MG63 (cell line): ENCODE data around the gene RSPRY1. TPM values are rescaled to one million over a fixed set of nuclear protein-coding genes. Genes with fewer than 3 reads are reported as not detected.

ENCODE experiments used
- DNase-seq: peaks from one replicate; pipeline ENCODE4 v3.0.0-alpha.2; 2020
- H3K27me3 ChIP-seq: fragments of 250-450 bp; sonication (Bioruptor Pico); 2 replicates; pipeline ENCODE4 v1.5.1; 2020; ENCODE audit warnings: mild to moderate bottlenecking, moderate library complexity
- H3K36me3 ChIP-seq: fragments of 250-450 bp; sonication (Bioruptor Pico); 2 replicates; pipeline ENCODE4 v1.5.1; 2020; ENCODE audit warnings: mild to moderate bottlenecking, moderate library complexity
- H3K4me3 ChIP-seq: fragments of 250-450 bp; sonication (Bioruptor Pico); 2 replicates; pipeline ENCODE4 v1.5.1; 2020; ENCODE audit warnings: mild to moderate bottlenecking, moderate library complexity
- H3K9me3 ChIP-seq: fragments of 250-450 bp; sonication (Bioruptor Pico); 2 replicates; pipeline ENCODE4 v1.5.1; 2020; ENCODE audit warnings: mild to moderate bottlenecking, moderate library complexity
- total RNA-seq: library from RNA; depleted of rRNA; stranded (reverse); fragments of >200 nt; shearing (Covaris generic); gene quantifications from 2 replicates; pipeline ENCODE4 v1.2.3, GENCODE V29; 2014; ENCODE audit warnings: low replicate concordance

RSPRY1 gene
- total RNA-seq, 1 experiment from 2014 or later, result 72.1 TPM

DNA sequence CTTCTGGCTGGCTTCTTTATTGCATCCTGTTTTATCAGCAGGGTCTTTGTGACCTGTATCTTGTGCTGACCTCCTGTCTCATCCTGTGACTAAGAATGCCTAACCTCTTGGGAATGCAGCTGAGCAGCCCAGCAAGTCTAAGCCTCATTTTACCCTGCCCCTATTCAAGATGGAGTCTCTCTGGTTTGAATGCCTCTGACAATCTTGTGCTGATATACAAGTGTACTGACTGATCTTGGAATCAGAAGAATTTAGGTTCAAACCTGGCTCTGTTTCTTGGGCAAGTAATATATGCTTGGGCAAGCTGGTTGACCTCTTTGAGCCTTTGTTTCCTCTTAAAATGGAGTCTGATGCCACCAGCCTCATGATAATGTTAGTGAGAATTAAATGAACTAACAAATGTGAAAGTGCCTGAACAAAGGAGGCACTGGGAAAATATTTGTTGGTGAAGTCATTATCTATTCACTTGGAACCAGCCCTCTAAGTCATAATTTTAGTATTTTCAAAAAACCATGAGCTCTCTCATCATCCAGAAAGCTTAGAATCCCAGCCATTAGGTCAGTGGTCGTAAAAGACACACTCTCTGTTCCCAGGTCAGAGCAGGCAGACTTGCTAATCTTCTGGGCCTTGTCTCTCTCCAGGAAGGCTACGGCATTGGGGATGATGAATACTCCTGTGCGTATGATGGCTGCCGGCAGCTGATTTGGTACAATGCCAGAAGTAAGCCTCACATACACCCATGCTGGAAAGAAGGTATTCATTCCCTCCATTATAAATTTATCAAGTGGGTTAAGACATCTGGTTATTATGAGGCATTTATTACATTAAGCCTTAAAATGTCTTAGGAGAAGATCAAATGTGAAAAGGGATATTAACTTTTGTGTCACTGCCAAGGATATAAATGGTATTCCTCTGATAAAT, 40.8 kb downstream of the RSPRY1 start:
- DNase-seq, result no peak
- H3K27me3 ChIP-seq, result no peaks in the 10 kb centered on the region
- H3K9me3 ChIP-seq, result no peaks in the 10 kb centered on the region
- no peak overlapping the region for H3K4me3 ChIP-seq
- peaks cover 93% of the 10 kb centered on the region for H3K36me3 ChIP-seq

DNA sequence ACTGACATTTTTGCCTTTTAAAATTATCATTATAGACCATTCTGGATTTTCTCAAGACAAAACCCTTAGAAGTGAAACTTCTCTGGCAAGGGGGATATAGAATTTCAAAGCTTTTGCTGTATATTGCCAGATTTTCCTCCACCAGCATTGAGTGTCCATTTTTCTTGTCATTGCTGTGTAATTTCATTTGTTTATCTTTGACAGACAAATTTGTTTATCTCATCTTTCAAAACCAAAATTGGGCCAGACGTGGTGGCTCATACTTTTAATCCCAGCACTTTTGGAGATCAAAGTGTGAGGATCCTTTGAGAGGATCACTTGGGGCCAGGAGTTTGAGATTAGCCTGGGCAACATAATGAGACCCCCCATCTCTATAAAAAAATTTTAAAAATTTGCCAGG, 43.0 kb downstream of the RSPRY1 start:
- Histone ChIP-seq H3K27me3 (no peaks in the 10 kb centered on the region), H3K36me3 (peaks cover 91% of the 10 kb centered on the region), H3K4me3 (no peak overlapping the region), H3K9me3 (no peaks in the 10 kb centered on the region)
- DNase-seq, result no peak

DNA sequence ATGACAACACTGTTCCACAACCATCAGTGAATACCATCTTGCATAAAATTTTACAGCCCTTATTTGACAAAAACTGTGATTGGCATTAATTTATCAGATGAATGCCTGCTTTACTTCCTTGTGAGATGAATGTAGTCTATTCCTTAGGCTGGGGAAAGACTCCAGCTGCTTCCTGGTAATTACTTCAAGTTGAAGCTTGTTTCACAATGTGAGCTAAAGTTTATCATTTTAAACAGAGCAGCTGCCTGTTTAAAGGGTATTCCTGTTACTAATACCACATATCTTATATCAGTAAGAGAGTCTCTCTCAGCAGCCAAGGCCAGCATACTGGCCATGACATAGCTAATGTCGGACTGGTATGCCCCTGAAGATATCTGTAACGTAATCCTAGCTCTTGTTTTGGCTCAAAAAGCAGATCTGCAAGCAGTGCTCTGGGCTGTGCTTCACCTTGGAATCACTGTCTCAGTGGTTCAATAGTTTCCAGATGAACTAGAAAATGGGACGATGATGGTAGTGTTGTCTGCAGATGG, 45.8 kb downstream of the RSPRY1 start:
- H3K36me3 ChIP-seq, result peaks cover 91% of the 10 kb centered on the region
- no peak overlapping the region for H3K4me3 ChIP-seq
- H3K27me3 ChIP-seq, result no peaks in the 10 kb centered on the region
- no peak for DNase-seq
- H3K9me3 ChIP-seq, result 0 out of 2 replicates have a peak, but pooled peaks cover 3% of the 10 kb centered on the region

DNA sequence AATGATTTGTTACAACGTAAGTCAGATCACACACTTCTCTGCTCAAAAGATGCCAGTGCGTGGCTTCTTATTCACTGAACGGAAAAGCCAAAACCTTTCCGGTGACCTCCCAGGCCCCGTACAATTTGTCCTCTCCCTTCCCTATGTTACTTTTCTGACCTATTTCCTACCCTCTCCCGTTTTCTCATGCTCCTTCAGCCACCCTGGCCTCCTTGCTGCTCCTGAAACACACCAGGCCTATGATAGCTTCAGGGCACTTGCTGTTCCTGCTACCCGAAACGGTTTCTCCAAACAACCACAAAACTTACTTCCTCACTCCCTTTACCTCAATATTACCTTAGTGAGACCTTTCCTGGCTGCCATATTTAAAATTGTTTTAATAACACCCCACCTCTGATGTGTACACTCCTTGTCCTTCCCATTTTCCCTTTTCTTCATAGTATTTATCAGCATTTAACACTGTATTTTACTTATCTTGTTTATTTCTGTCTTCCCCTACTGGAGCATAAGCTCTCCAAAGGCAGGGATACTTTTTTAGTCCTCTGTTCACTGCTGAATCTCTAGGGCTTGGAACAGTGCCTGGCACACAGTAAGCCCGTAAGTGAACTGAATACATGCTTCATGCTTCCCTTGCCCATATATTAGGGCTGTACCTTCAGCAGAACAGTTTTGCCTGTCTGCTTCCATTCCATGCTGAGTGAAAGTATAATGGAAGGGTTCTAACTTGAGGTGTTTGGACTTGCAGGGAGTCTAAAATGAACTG, 48.0 kb downstream of the RSPRY1 start:
- Histone ChIP-seq H3K36me3 (peaks cover 89% of the 10 kb centered on the region), H3K9me3 (0 out of 2 replicates have a peak, but pooled peaks cover 3% of the 10 kb centered on the region), H3K4me3 (no peak overlapping the region), H3K27me3 (no peaks in the 10 kb centered on the region)
- no peak for DNase-seq

DNA sequence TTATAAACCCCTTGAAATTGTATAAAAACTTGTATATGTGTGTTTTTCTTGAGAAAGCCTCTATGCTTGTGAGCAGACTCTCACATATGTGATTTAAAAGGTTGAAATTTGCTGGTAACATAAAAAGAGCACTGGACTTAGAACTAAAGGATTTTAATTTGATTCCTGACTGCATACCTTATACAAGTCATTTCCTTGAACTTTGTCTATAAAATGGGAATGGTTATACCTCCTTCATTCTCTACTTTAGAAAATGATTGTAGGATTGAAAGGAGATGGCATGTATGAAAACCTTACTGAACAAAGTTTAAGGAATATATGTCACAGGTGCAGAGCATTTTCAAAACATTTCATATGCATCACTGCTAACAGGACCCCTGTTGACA, 48.6 kb downstream of the RSPRY1 start:
- Histone ChIP-seq H3K27me3 (no peaks in the 10 kb centered on the region), H3K9me3 (0 out of 2 replicates have a peak, but pooled peaks cover 3% of the 10 kb centered on the region), H3K36me3 (peaks cover 91% of the 10 kb centered on the region), H3K4me3 (no peak overlapping the region)
- DNase-seq, result no peak

DNA sequence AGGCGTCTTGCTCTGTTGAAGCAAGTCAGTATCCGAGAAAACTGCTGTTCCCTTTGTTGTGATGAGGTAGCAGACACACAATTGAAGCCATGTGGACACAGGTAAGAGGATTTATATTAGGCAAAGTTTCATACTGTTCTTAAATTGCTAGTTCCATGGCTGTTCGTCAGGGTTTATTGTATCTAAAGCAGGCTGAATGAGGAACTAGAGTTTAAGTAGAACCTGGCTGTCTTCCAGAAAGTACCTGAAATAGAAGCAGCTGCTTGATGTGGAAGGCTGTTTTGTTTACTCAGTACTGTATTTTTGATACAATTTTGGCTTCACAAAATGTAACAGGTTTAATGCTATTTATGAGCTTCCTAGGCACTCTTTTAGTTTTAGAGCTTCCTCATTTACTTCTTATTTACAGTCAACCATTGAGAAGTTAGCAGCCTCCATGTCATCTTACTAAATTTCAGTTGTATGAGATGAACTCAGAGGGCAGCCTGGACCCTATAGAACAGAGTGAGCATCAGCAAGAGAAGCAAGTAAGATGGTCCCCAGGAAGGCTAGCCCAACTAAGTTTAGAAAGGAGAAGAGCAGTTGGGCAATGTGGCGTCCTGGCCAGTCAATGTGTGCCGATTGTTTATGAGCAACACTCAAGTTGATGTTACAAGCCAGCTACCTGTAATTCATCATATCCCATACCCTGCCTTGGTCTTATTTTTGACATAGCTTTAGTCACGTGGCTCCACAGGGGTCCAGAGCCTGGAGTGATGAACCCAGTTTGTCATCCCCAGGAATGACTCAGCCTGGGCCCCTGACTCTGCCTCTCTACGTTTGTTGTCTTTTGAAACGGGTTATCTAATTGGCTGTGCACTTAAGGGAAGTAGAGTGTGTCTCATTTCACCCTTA, 49.2 kb downstream of the RSPRY1 start:
- no peaks in the 10 kb centered on the region for H3K27me3 ChIP-seq
- no peak overlapping the region for H3K4me3 ChIP-seq
- peaks cover 90% of the 10 kb centered on the region for H3K36me3 ChIP-seq
- H3K9me3 ChIP-seq, result 0 out of 2 replicates have a peak, but pooled peaks cover 3% of the 10 kb centered on the region
- DNase-seq, result peak; percentile 84

GRCh38 chr16:57236022-57236350, 49.9 kb downstream of the RSPRY1 start:
- peaks cover 84% of the 10 kb centered on the region for H3K36me3 ChIP-seq
- no peak for DNase-seq
- no peak overlapping the region for H3K4me3 ChIP-seq
- H3K27me3 ChIP-seq, result no peaks in the 10 kb centered on the region
- 0 out of 2 replicates have a peak, but pooled peaks cover 3% of the 10 kb centered on the region for H3K9me3 ChIP-seq

DNA sequence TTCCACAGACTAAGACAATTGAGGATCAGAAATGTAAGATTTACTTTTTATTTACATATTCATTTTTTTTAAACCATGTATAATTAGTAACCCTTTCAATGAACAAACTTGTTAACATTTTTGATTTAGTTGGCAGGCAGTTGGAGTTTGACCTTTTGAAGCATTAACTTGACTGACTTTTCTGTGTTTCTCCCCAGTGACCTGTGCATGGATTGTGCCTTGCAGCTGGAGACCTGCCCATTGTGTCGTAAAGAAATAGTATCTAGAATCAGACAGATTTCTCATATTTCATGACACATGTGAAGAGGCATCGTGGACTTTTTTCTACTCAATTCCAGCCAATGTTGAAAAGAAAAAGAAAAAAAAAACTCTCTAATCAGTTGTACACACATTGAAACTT, 52.6 kb downstream of the RSPRY1 start:
- Histone ChIP-seq H3K4me3 (no peak overlapping the region), H3K9me3 (0 out of 2 replicates have a peak, but pooled peaks cover 3% of the 10 kb centered on the region), H3K27me3 (no peaks in the 10 kb centered on the region), H3K36me3 (peaks cover 59% of the 10 kb centered on the region)
- DNase-seq, result no peak

- Histone ChIP-seq H3K36me3 (peaks cover 54% of the 10 kb centered on the region), H3K4me3 (no peak overlapping the region), H3K27me3 (no peaks in the 10 kb centered on the region), H3K9me3 (0 out of 2 replicates have a peak, but pooled peaks cover 3% of the 10 kb centered on the region)
- DNase-seq, result no peak
Observed at GRCh38 chr16:57239107-57239506, 53.0 kb downstream of the RSPRY1 start.

- H3K9me3 ChIP-seq, result 0 out of 2 replicates have a peak, but pooled peaks cover 3% of the 10 kb centered on the region
- no peaks in the 10 kb centered on the region for H3K27me3 ChIP-seq
- no peak overlapping the region for H3K4me3 ChIP-seq
- DNase-seq, result no peak
- H3K36me3 ChIP-seq, result peaks cover 40% of the 10 kb centered on the region
Observed at GRCh38 chr16:57240851-57241250, 54.7 kb downstream of the RSPRY1 start.

DNA sequence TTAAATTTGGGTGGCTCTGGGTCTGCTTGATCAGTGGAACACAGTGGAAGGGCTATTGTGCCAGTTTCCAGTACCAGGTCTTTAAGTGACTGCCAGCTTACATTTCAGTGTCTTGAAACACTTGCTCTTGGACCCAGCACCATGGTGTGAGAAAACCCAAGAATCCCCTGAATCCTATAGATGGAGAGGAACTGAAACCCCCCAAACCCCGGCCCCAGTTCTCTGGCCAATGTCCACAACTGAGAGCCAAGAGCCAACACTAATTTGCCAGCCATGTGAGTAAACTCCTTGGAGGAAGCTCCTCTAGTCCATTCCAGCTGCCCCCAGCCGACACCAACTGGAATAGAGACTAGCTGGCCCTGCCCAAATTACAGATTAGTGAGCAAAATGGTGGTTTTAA, 56.5 kb downstream of the RSPRY1 start:
- Histone ChIP-seq H3K9me3 (no peaks in the 10 kb centered on the region), H3K27me3 (no peaks in the 10 kb centered on the region), H3K4me3 (no peak overlapping the region), H3K36me3 (peaks cover 43% of the 10 kb centered on the region)
- no peak for DNase-seq

DNA sequence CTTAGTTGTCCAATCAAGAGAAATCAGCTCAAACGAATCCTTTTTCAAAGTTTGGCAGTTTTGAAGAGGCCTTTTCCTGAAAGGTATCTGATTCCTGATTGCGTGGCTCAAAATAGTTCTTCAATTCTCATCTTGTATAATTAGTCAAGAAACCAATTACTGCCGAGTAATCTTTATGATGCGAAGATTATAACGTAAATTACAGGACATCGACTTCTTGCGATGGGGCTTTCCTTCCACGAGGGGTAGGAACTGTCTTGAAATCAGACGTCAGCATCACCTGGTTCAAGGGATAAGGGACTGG, 58.3 kb downstream of the RSPRY1 start:
- Histone ChIP-seq H3K4me3 (peak overlapping the region; percentile 93), H3K9me3 (no peaks in the 10 kb centered on the region), H3K27me3 (no peaks in the 10 kb centered on the region), H3K36me3 (peaks cover 43% of the 10 kb centered on the region)
- DNase-seq, result no peak

GRCh38 chr16:57244767-57245471, 58.8 kb downstream of the RSPRY1 start, which contains the start of gene ARL2BP:
Gene ARL2BP, plus strand, starts transcription at chr16:57245259. Its CDS starts 109 bp downstream, at chr16:57245368.
- no peaks in the 10 kb centered on the region for H3K9me3 ChIP-seq
- H3K36me3 ChIP-seq, result peaks cover 44% of the 10 kb centered on the region
- H3K4me3 ChIP-seq, result peak within 1 kb of the TSS; percentile 93
- no peaks in the 10 kb centered on the region for H3K27me3 ChIP-seq
- DNase-seq, result peak; percentile 100

DNA sequence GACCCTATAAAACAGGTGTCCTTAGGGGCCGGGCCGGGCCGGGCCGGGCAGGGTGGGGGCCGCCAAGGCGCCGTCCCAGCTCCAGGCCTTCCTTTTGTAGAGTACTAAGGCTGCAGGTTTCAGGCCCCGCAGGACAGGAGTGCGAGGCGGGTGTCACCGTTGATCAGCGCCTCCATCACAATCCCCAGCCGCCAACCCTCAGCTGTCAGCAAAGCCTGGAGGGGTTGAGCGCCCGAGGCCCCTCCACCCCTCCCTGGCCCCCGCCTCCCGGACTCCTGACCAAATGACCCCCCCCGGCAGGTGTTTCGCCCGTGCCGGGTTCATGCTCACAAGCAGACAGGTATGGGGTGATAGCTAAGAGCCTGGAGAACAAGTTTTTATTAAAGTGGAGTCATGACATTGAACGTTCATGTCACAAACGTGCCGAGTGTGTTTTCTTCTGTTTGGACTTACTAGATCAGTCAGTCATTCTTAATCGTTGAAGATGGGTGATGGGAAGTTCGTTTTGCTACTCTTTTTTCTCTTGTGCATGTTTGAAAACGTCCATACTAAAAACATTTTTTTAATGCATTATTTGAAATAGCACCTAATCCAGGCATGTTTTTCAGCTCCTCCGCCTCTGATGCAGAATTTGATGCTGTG, 59.5 kb downstream of the RSPRY1 start:
- peak; percentile 62 for DNase-seq
- Histone ChIP-seq H3K4me3 (peak overlapping the region; percentile 93), H3K27me3 (no peaks in the 10 kb centered on the region), H3K9me3 (no peaks in the 10 kb centered on the region), H3K36me3 (peaks cover 49% of the 10 kb centered on the region)

- DNase-seq, result no peak
- H3K4me3 ChIP-seq, result no peak overlapping the region
- peaks cover 90% of the 10 kb centered on the region for H3K36me3 ChIP-seq
- no peaks in the 10 kb centered on the region for H3K27me3 ChIP-seq
- H3K9me3 ChIP-seq, result no peaks in the 10 kb centered on the region
Observed at GRCh38 chr16:57251352-57251751, 65.2 kb downstream of the RSPRY1 start.
